GM23338 (cell line): ENCODE measurements around the gene N4BP2.

ENCODE experiments used
- EZH2 ChIP-seq: fragments of 200-600 bp; sonication (generic); IDR thresholded peaks from one replicate; pipeline ENCODE4 v1.8.0; 2017; ENCODE audit warnings: antibody characterized with exemption, mild to moderate bottlenecking, low read depth; ENCODE audit not compliant: unreplicated experiment
- POLR2AphosphoS5 ChIP-seq: IDR thresholded peaks from 2 replicates; pipeline ENCODE4 v1.6.1; 2016; ENCODE audit warnings: antibody characterized with exemption, low read depth
- TF ChIP-seq, protein P1 (sequence below), 2 experiments: fragments of 200-600 bp in 1 of 2; sonication (generic) in 1 of 2; conservative IDR thresholded peaks; 2 replicates each; pipeline versions ENCODE4 v1.5.1 to v1.6.1; 2016 to 2017; ENCODE audit warnings: antibody characterized with exemption in 2 of 2, low read depth in 2 of 2, mild to moderate bottlenecking in 2 of 2, moderate library complexity in 1 of 2

GRCh38 chr4:40118861-40119260 is 62.2 kb downstream of the N4BP2 start:
- TF ChIP-seq, protein P1, sequence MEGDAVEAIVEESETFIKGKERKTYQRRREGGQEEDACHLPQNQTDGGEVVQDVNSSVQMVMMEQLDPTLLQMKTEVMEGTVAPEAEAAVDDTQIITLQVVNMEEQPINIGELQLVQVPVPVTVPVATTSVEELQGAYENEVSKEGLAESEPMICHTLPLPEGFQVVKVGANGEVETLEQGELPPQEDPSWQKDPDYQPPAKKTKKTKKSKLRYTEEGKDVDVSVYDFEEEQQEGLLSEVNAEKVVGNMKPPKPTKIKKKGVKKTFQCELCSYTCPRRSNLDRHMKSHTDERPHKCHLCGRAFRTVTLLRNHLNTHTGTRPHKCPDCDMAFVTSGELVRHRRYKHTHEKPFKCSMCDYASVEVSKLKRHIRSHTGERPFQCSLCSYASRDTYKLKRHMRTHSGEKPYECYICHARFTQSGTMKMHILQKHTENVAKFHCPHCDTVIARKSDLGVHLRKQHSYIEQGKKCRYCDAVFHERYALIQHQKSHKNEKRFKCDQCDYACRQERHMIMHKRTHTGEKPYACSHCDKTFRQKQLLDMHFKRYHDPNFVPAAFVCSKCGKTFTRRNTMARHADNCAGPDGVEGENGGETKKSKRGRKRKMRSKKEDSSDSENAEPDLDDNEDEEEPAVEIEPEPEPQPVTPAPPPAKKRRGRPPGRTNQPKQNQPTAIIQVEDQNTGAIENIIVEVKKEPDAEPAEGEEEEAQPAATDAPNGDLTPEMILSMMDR (conservative IDR thresholded peaks at IDR 0.05; ENCODE audit: low read depth in 2 of 2): no peak
- TF ChIP-seq EZH2: no peak
- TF ChIP-seq POLR2AphosphoS5: no peak
